Testis (tissue), 2 donors: ENCODE results near the gene FAM222B.

Source experiments
- POLR2A ChIP-seq: fragments of 450-650 bp; IDR thresholded peaks from one replicate; pipeline ENCODE4 v1.6.1; 2017; ENCODE audit warnings: antibody characterized with exemption, mild to moderate bottlenecking, moderate library complexity
- TF ChIP-seq, protein P1 (sequence below), 3 experiments: fragments of 450-650 bp in 2 of 3; fragments of 200-600 bp in 1 of 3; sonication (generic) in 1 of 3; IDR thresholded peaks; one replicate each; pipeline ENCODE4 v1.5.1; 2016 to 2019; ENCODE audit warnings: antibody characterized with exemption in 3 of 3, mild to moderate bottlenecking in 2 of 3, moderate library complexity in 1 of 3

DNA sequence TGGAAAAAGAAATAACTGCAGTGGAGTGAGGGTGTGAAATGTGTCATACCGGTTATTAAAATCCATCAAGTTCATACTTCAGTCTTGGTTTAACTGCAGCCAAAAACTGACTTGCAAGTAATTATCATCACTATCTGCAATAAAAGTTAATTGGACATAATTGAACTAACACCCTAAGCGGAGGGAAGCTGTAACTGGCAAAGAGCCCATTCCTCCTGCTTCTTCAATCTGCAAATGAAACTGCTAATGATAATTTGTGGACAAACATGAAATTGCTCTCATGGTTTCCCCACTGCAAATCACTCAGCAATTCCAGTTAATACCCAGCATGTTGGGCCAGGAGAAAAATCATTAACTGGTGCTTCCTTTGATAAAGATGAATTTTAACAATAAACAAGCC is 46.5 kb downstream of the FAM222B start:
- TF ChIP-seq, protein P1, sequence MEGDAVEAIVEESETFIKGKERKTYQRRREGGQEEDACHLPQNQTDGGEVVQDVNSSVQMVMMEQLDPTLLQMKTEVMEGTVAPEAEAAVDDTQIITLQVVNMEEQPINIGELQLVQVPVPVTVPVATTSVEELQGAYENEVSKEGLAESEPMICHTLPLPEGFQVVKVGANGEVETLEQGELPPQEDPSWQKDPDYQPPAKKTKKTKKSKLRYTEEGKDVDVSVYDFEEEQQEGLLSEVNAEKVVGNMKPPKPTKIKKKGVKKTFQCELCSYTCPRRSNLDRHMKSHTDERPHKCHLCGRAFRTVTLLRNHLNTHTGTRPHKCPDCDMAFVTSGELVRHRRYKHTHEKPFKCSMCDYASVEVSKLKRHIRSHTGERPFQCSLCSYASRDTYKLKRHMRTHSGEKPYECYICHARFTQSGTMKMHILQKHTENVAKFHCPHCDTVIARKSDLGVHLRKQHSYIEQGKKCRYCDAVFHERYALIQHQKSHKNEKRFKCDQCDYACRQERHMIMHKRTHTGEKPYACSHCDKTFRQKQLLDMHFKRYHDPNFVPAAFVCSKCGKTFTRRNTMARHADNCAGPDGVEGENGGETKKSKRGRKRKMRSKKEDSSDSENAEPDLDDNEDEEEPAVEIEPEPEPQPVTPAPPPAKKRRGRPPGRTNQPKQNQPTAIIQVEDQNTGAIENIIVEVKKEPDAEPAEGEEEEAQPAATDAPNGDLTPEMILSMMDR (IDR thresholded peaks at IDR 0.05), result no peak
- TF ChIP-seq POLR2A, result no peak
